ENCODE results near the gene DMD. TPM values are rescaled to one million over a fixed set of nuclear protein-coding genes. Genes with fewer than 3 reads are reported as not detected.
A peak's percentile ranks its signal among the peaks of the same experiment; 100 is the strongest.

Gene DMD
- polyA plus RNA-seq, 3 donors = 16.2 to 19.8 (median 19.4) TPM

DNA sequence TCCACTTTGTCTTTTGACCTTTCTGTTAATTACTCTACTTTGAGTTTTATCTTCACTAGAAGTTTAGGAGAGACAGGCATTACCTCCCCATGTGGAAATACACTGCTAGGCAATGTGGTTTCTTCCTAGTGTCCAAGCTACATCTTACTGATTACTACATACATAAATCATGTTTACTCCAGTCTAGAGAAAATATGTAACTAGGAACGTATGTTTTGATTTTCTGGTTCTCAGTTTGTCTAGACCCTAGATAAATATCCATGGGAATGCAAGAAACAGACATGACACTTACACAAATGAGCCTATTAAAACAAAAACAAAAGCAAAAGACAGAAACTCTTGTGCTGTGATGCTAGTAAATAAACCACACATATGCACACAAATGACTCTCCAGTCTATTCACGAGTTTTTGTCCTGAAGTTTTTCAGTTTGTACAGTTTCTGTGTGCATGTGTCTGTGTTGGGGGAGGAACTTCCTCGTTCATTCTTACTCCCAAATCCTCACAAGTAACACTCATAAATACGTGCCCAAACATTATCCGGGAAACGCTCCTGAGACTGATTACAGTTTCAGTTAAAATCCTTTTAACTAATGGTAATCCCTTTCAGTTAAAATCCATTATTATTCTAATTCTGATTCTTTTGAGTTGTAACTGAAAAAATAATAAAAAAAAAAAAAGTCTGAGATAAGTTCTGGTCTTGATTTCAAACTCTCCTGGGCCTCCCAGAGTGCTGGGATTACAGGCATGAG, 1856.0 kb downstream of the DMD start:
- no peak for DNase-seq

DNA sequence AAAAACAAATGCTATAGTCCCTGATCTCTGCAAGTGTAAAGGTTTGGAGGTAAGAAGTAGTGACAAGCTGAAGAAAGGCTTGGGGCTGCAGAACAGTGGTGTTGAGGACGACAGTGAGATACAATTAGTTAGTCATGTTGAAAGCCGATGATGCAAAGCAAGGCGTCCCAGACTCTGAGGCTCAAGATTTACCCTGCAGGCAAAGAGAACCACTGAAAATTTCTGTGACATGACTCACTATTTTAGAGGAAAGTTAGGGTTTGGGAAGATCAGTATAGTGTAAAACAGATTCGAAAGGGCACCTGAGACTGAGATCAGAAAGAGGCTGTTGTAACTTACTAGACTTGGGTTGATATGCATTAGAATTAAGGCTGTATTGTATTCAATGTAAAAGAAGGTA, 1858.3 kb downstream of the DMD start:
- DNase-seq = no peak

DNA sequence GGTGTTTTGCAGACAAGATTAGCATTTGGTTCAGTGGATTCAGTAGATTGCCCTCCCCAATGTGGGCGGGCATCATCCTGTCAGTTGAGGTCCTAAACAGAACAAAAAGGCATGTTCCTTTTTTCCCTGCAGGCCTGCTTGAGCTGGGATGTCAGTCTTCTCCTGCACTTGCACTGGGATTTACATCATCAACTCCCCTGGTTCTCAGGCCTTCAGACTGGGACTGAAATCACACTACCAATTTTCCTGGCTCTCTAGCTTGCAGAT, 1860.6 kb downstream of the DMD start:
- DNase-seq = no peak

DNA sequence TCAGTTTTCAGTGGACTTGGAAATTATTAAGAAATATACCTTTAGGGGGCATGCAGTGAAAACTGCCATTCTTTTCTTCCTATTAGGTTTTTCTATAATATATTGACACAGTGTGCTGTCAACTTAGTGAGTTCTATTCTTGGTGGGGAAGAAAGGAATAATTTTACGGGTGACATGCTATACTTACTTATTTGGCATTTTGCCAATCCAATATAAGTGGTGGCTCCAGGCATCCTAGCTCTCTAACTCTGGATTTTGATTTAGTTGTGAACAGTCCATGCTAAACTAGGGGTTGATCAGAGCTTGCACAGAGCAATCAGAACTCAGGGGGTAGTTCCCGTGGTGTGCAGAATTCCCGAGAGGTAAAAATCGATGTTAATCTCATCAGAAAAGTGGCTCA, 1861.8 kb downstream of the DMD start:
- DNase-seq = no peak

DNA sequence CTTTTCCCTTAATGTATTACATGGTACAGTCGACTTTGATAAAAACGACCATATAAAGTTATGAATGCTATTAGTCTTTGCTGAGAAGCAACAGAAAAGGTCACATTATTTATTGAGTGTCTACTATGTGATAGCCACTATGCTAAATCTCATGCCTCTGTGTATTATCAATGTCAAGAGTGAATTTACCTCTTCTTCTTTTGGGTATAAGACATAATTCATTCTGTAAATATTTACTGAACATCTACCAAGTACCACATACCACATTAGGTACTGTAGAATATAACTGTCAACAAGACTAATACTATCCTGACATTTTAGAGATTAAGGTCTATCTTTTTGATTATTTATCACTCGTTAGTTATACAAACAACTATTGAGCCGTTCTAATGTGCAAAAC, 1870.8 kb downstream of the DMD start:
- DNase-seq = no peak

DNA sequence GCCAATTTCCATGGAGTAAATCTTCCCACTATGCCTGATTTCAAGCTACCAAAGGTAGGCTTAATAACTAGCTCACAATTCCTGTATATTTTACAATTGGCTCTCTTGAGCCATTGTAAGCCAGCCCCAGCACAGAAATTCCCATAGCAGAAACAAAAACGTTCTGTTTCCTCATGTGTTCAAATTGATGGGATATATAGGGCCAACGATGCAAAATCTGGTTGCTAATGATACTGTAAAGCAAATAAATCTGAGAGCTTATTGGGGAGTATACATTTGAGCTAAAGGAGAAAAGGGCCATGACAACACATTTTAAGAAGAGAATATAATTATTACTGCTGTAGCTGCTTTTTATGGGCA, 1872.4 kb downstream of the DMD start:
- no peak for DNase-seq

DNA sequence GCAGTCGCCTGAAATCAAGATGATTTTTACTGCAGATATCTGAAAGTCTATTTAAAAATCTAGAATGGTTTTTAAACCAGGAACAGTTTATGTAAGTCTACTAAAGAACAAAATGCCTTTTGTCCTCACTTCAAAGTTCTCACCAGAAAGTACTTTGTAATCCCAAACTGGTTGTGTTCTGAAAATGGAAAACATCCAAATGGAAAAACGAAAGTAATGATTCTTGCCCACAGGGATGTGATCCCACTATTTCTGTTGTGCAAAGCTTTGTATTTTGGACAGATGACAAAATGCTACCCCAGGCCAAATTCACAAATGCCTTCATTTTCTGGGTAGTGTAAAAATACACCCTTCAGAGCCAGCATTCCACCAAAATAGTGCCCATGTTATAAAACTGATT, 1874.0 kb downstream of the DMD start:
- DNase-seq = no peak

DNA sequence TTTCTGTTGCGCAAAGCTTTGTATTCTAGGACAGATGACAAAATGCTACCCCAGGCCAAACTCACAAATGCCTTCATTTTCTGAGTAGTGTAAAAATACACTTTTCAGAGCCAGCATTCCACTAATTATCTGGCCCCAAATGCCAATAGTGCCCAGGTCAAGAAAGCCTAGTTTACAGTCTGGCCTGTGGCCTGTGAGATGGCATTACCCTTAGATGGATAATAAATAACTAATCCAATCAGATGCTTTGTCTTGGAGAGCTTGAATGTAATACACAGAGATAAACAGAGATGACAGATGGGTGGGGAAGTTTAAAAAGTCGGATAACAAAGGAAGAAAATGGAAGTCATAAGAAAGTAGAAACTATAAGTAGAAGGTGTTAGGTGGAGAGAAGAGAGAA, 1874.9 kb downstream of the DMD start:
- no peak for DNase-seq

DNA sequence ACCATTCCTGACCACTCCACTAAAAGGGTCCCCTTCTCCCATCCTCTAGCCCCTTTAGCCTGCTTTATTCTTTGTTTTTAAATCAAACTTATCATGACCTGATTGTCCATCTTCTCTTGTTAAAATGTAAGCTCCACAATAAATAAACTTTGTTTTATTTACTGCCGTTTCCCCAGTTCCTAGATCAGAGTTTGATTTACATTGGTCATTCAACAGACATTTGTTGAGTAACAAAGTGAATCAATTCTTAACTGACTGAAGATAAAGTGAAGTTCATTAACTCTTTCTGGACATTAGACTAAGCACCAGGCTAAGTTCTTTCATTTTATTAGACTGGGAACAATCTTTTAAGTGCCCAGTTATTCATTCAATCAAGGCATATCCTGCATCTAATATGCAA, 1876.4 kb downstream of the DMD start:
- DNase-seq = no peak

DNA sequence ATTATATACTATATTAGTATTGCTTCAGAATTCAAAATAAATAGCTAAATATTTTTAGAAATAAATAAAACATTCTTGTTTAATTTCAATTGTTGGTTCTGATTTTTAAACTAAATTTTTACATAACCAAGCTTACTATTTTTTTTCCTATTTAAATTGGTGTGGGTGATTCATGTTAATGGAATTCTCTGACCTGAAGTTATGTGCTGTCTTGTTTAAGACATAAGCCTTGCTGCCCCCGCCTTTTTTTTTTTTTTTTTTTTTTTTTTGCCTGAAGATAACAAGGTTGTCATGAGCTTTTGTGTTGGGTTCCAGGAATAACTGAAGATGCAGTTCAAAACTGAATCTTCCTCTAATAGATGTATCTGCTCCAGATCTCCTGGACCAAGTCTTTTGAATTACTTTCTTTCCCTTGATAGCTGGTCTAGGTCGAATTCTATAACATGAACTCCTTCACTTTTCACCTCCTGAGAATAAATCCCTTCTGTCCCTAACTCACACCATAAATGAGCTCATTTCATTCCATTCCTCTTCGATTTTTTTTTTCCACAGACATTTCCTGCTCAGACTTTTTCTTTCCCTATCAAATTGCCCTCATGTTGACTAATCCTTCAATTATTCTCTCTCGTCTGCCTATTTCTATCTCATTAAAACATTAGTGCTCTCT, 1878.1 kb downstream of the DMD start:
- DNase-seq = no peak

DNA sequence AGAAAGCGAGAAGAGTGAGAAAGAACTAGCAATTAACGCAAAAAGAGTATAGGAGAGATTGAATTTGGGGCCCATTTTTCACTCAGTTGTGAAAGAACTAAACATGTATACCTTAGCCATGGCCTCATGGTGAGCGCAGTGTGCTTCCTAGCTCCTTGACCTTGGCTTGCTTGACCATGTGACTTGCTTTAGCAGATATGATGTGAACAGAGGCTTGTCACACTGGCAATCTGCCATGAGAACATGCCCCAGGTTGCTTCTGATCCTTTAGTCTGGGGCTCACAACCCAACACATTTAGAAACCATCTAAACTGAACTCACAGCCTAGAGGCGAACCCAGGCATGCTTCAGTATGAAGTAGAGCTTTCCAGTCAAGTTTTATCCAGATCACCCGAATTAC, 1879.4 kb downstream of the DMD start:
- DNase-seq = no peak

DNA sequence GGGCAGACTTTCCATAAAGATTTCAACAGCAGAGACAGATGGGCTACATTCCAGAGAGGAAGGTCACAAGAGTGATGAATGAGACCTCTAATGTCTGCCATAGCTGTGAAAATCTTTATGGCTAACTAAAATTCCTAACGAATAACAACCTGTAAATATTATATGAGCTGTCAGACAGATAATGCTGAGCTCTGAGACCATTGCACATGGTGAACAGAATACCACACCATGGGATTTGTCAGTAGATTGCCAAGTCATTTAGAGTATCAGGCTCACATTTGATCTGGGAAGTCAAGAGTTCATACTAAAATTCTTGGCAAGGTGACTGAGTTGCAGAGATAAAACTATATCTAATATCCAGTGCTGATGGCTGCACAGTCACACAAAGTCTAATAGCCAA, 1880.3 kb downstream of the DMD start:
- no peak for DNase-seq

DNA sequence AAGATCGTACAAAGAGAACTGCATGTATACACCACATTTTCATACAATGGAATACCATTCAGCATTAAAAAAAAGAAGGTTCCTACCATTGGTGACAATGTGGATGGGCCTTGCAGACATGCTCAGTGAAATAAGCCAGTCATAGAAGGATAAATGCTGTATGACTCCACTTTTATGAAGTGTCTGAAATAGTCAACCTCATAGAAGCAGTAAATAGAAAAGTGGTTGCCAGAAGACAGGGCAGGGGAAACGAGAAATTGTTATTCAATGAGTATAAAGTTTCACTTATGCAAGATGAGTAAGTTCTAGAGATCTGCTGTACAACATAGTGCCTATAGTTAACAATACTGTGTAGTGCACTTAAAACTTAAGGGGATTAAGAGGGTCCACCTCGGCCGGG, 1882.1 kb downstream of the DMD start:
- no peak for DNase-seq

DNA sequence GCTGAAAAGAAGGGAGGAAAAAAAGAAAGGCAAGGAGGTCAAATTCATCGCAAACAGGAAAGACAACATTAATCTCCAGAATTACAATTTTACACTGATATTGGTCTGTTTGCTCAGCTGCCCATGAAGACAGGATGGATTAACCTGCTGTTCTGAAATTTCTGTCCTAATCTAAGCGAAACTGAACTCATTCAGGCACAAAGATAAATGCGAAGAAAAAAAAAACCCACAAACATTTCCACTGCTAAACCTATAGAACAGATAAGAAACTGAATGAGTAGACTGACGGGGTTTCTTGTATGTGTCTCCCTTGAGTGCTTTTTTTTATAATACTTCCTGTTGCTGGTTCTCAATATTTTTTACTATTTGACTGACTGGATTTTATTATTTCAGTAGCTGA, 1887.7 kb downstream of the DMD start:
- no peak for DNase-seq

DNA sequence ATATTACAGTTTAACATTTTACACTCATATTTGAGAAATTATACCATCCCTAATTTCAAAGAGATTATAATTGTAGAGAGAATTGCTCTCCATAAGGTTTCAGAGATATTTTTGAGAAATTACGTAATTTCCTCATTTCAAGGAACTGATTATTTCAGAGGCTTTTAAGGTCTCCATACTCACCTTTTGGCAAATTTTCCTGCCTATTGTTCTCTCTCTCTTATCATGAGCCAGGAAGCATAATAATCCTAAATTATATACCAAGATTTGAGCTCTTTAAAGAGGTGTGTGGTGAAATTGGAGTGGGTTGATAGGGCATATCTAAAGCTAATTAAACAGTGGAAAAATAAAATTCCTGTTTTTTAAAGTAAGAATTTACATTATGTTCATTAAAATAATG, 1890.6 kb downstream of the DMD start:
- no peak for DNase-seq

DNA sequence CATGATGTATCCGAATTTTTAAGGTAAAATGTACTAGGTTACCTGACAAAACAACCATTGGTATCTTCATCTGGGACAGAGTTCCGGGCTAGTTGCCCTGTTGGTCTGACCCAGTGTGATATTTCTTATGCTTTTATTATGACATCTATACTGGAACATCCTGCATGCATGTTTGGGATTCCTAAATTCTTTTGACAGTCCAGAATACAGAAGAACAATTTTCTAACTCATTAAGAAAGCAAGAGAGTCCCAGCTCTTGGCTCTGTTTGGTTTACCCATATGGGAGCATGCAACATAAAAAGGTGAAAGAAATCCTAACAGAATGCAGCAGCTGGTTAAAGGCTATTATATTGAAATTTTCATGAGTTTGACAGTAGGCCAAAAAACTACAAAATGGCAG, 1891.8 kb downstream of the DMD start:
- DNase-seq = no peak

DNA sequence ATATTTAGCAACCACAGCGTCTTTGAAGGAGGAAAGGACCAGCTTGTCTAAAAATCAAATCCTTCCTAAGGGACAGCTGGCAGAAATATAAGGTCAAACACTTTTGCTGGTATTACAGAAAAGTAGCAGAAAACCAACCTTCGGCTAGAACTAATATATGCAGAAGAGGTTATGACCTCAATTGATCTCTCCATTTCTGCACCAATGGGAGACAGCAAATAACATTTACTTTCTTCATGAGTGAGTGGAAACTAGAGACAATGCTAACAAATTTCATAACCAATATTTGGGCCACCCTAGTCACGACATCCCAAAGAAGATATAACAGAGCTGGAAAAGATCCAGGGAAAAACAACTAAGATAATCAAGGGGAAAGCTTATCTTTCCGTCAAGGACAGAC, 1892.5 kb downstream of the DMD start:
- DNase-seq = no peak

DNA sequence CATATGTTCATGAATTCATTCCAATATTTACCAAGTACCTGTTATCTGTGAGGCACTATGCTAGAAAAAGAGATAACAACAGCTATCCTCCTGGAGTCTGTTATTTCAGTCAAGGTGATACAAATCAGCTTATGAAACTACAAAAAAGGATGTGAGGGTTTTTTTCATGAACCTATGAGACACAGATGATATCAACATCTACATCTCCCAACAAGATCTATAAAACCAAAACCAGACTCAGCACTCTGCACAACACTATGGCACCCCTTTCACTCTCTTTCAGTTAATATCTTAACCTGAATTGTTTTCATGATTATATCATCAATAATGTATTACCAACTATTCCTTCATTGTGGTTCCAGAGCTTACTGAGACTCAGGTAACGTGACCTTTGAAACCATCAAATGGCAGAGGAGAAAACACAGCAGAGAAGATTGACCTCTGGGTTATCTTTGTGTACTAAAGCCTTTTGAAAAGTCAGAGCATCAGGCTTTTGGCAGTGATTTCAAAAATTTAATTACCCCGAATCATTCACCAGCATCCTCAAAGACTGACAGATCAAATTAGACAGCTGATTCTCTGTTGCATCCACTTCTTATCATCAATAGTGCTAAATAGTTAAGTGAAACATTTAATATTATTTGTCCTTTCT, 1894.9 kb downstream of the DMD start:
- DNase-seq = no peak

DNA sequence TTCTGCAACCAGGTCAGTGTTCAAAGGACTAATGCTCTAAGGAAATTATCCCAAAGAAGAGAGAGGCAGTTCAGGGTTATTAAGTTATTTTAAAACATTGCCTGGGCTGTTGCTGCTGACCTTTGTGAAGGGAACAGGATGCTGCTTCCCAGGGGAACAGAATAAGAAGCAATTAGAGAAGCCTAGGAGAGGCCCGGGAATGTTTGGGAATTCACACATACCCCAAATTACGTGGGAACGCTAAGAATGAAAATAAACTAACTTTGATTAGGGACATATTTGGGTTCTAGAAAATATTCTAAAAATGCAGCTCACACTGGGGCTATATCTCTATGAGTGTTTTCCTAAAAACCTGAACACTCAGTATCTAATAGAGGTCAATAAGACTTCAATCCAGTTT, 1896.4 kb downstream of the DMD start:
- no peak for DNase-seq

DNA sequence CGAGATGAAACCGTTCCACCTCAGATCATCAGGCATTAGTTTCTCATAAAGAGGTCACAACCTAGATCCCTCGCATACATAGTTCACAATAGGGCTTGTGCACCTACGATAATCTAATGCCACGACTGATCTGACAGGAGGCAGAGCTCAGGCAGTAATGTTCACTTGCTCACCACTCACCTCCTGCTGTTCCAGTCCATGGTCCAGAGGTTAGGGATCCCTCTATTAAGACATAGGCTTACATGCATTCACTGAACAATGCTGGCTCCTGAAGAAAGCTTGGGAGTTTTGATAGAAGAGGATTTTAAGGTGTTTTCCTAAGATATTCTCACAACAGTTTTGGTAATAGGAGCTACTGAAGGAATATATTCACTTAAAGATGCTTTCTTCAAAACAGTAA, 1903.4 kb downstream of the DMD start:
- DNase-seq = no peak

DNA sequence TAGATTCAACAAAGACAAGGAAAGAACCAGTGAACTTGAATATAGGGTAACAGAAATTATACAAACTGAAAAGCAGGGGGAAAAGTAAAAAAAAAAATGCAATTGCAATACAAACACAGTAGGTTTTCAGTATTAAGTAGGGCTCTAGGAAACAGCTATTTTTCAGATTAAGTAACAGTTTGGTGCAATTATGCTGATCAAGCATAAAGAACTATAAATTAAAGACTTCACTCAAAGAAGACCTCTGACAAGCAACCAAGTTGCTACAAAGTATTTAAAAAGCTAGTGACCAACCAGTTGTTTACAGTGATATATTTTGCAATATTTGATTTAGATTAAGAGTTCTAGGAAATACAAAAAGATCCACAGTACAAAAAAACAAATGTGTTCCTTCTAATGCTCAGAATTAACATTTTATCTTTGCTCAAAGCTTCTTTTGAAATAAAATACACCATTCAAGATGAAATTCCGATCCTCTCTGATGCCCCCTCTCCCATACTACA, 1908.7 kb downstream of the DMD start:
- no peak for DNase-seq

DNA sequence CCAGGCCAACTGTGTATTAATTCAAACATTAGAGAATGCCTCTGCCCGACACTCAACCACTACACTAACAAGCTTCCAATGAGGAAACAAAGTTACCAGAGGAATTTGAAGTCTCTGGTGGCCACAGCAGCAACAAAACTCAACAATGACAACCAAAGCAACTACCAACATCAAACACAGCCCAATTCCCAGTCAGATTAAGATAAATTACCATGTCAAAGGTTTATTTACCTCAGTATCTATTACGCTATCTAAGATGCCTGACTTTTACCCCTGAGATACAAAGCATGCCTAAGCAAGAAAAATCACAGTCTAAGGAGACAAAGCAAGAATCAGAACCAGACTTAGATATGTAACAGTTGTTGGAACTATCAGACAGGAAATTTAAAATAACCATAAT, 1909.4 kb downstream of the DMD start:
- no peak for DNase-seq

DNA sequence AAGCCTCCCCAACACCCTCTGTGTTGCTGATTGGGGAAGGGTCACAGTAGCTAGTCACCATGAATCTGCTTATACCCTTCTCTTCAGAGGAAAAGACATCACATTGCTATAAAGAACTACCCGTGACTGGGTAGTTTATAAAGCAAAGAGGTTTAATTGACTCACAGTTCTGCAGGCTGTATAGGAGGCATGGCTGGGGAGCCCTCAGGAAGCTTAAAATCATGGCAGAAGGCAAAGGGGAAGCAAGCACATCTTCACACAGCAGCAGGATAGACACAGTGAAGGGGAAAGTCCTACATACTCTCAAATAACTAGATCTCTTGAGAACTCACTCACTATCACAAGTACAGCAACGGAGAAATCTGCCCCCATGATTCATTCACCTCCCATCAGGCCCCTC, 1910.1 kb downstream of the DMD start:
- no peak for DNase-seq

DNA sequence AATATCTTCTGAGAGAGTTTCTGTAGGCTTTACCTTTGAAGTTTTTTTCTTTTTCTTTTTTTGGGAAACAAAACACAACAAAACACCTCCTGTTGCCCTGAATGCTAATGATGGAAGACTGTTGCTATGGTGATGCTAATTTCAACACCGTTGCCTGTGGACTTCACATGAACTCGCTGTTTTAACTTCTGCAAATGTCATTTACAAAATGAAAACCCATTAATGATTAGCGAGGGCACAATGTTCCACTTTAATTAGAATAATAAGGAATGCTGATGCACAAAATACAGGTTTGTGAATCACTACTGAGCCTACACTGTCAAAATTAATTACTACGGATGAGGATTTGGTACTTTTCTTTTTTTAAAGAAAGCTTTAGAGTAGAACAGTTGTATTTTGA, 1912.4 kb downstream of the DMD start:
- DNase-seq = peak; percentile 30

Measured in renal pelvis (tissue), 4 donors.